HEK293T (cell line): ENCODE data around the gene PRC1.

Experiments
- CTCF ChIA-PET: fragments of 350-600 bp; formaldehyde crosslinking; extraction: SDS; loops from one replicate; lab custom pipeline; 2021; ENCODE audit warnings: antibody characterized with exemption, inconsistent platforms; lab: Yijun Ruan, JAX
- POLR2A ChIA-PET: fragments of 350-600 bp; formaldehyde crosslinking; extraction: SDS; loops from one replicate; lab custom pipeline; 2020; ENCODE audit warnings: antibody characterized with exemption, inconsistent platforms; lab: Yijun Ruan, JAX
- DNase-seq: peaks from one replicate; pipeline ENCODE4 v3.0.0; 2012; ENCODE audit warnings: mixed read lengths; ENCODE audit errors: extremely low spot score
- ARNT ChIP-seq: fragments of 450-650 bp; IDR thresholded peaks from 2 replicates; pipeline ENCODE4 v1.6.1; 2017; ENCODE audit warnings: mild to moderate bottlenecking
- BHLHE40 ChIP-seq: fragments of 450-650 bp; IDR thresholded peaks from 2 replicates; pipeline ENCODE4 v1.6.1; 2016; ENCODE audit warnings: mild to moderate bottlenecking, moderate library complexity, borderline replicate concordance
- CTBP1 ChIP-seq: fragments of 450-650 bp; IDR thresholded peaks from 2 replicates; pipeline ENCODE4 v1.6.1; 2016; ENCODE audit warnings: borderline replicate concordance
- ELF4 ChIP-seq: fragments of 450-650 bp; IDR thresholded peaks from 2 replicates; pipeline ENCODE4 v1.6.1; 2017; ENCODE audit warnings: antibody characterized with exemption
- FOXA1 ChIP-seq: fragments of 450-650 bp; IDR thresholded peaks from 2 replicates; pipeline ENCODE4 v1.6.1; 2016; ENCODE audit warnings: mild to moderate bottlenecking
- FOXK2 ChIP-seq: fragments of 450-650 bp; IDR thresholded peaks from 2 replicates; pipeline ENCODE4 v1.6.1; 2016; ENCODE audit warnings: mild to moderate bottlenecking
- FOXM1 ChIP-seq: fragments of 450-650 bp; IDR thresholded peaks from 2 replicates; pipeline ENCODE4 v1.6.1; 2017; ENCODE audit warnings: mild to moderate bottlenecking, borderline replicate concordance
- HDGF ChIP-seq: fragments of 450-650 bp; IDR thresholded peaks from 2 replicates; pipeline ENCODE4 v1.6.1; 2017; ENCODE audit warnings: antibody characterized with exemption, borderline replicate concordance
- L3MBTL2 ChIP-seq: fragments of 450-650 bp; conservative IDR thresholded peaks from 2 replicates; pipeline ENCODE4 v1.6.1; 2016; ENCODE audit warnings: mild to moderate bottlenecking
- LEF1 ChIP-seq: fragments of 450-650 bp; IDR thresholded peaks from 2 replicates; pipeline ENCODE4 v1.6.1; 2017; ENCODE audit warnings: mild to moderate bottlenecking, borderline replicate concordance
- NFRKB ChIP-seq: fragments of 450-650 bp; IDR thresholded peaks from 2 replicates; pipeline ENCODE4 v1.6.1; 2016; ENCODE audit warnings: mild to moderate bottlenecking, moderate library complexity
- PKNOX1 ChIP-seq: fragments of 450-650 bp; IDR thresholded peaks from 2 replicates; pipeline ENCODE4 v1.6.1; 2016
- SP1 ChIP-seq: fragments of 450-650 bp; IDR thresholded peaks from 2 replicates; pipeline ENCODE4 v1.6.1; 2017
- SUZ12 ChIP-seq: fragments of 450-650 bp; IDR thresholded peaks from 2 replicates; pipeline ENCODE4 v1.6.1; 2016; ENCODE audit warnings: mild to moderate bottlenecking
- TARDBP ChIP-seq: fragments of 450-650 bp; IDR thresholded peaks from 2 replicates; pipeline ENCODE4 v1.6.1; 2016
- ZNF384 ChIP-seq: fragments of 450-650 bp; IDR thresholded peaks from 2 replicates; pipeline ENCODE4 v1.6.1; 2016

Gene PRC1

GRCh38 chr15:91027677-91028076 is 33.3 kb upstream of the PRC1 start:
- CTCF ChIA-PET, result interaction anchor here (2.2 kb wide), 1 partner anchor 95 kb away, joined by 8 read pairs; the partner anchor contains the start of gene HDDC3
- no peak for TF ChIP-seq TARDBP
- TF ChIP-seq HDGF, result no peak
- no peak for TF ChIP-seq FOXK2
- TF ChIP-seq FOXM1, result no peak
- DNase-seq, result no peak
- POLR2A ChIA-PET, result no interaction called here

- POLR2A ChIA-PET, result interaction anchor here (0.6 to 1.9 kb wide), 3 partner anchors 10 to 559 kb away, joined by 3 to 10 read pairs (median 5); partner anchors contain the start of gene PRC1
- no peak for DNase-seq
- TF ChIP-seq LEF1, result no peak
- no peak for TF ChIP-seq TARDBP
- TF ChIP-seq BHLHE40, result no peak
- TF ChIP-seq FOXM1, result no peak
- no peak for TF ChIP-seq CTBP1
- no peak for TF ChIP-seq ARNT
- TF ChIP-seq NFRKB, result no peak
- TF ChIP-seq SUZ12, result no peak
- no peak for TF ChIP-seq HDGF
- TF ChIP-seq ZNF384, result no peak
- no peak for TF ChIP-seq SP1
- TF ChIP-seq FOXK2, result no peak
- TF ChIP-seq ELF4, result no peak
- TF ChIP-seq L3MBTL2, result no peak
- no peak for TF ChIP-seq PKNOX1
- TF ChIP-seq FOXA1, result no peak
- CTCF ChIA-PET, result interaction anchor here (2.0 to 3.5 kb wide), 2 partner anchors 9 to 88 kb away, joined by 4 to 13 read pairs; partner anchors contain the start of gene UNC45A
Measured at GRCh38 chr15:91023720-91024119, 29.4 kb upstream of the PRC1 start.

- TF ChIP-seq ARNT, result no peak
- TF ChIP-seq BHLHE40, result no peak
- no peak for TF ChIP-seq SP1
- peak; percentile 5; the same call in 1 of the 2 replicates for TF ChIP-seq ZNF384
- CTCF ChIA-PET, result interaction anchor here (0.6 to 3.5 kb wide), 4 partner anchors 10 to 225 kb away, joined by 3 to 13 read pairs (median 4); partner anchors contain the start of gene UNC45A
- POLR2A ChIA-PET, result interaction anchor here (0.6 to 2.4 kb wide), 10 partner anchors 10 to 314 kb away, joined by 3 to 13 read pairs (median 6); partner anchors contain the start of genes HDDC3, PRC1, RCCD1 and UNC45A
- no peak for DNase-seq
Measured at GRCh38 chr15:91022832-91023129, 28.4 kb upstream of the PRC1 start.

GRCh38 chr15:91022075-91022831 is 27.9 kb upstream of the PRC1 start, which contains the start of gene VPS33B:
TSS of gene VPS33B (minus strand) at chr15:91022594. CDS start at chr15:91022249, 345 bp downstream.
- DNase-seq, result peak; percentile 80
- POLR2A ChIA-PET, result interaction anchor here (0.6 to 2.4 kb wide), 17 partner anchors 9 to 314 kb away, joined by 3 to 13 read pairs (median 5); partner anchors contain the start of genes HDDC3, PRC1, RCCD1 and UNC45A

GRCh38 chr15:91021516-91022074 is 27.3 kb upstream of the PRC1 start:
- ChIA-PET POLR2A (interaction anchor here (0.8 to 2.4 kb wide), 13 partner anchors 8 to 116 kb away, joined by 3 to 13 read pairs (median 5); partner anchors contain the start of genes HDDC3, PRC1 and UNC45A), CTCF (interaction anchor here (1.1 to 3.5 kb wide), 3 partner anchors 11 to 86 kb away, joined by 3 to 13 read pairs (median 4); partner anchors contain the start of gene UNC45A)
- DNase-seq, result no peak
- TF ChIP-seq CTBP1, result no peak
- TF ChIP-seq FOXA1, result no peak
- no peak for TF ChIP-seq ARNT
- no peak for TF ChIP-seq FOXK2
- TF ChIP-seq FOXM1, result no peak
- no peak for TF ChIP-seq L3MBTL2
- TF ChIP-seq LEF1, result no peak

More at GRCh38 chr15:91022075-91022831, 27.9 kb upstream of the PRC1 start, which contains the start of gene VPS33B:
- CTCF ChIA-PET, result interaction anchor here (0.6 to 3.5 kb wide), 4 partner anchors 11 to 226 kb away, joined by 3 to 13 read pairs (median 4); partner anchors contain the start of gene UNC45A
- TF ChIP-seq L3MBTL2 (peak; percentile 45; the same call in 1 of the 2 replicates), CTBP1 (no peak), PKNOX1 (no peak), ELF4 (peak; percentile 89), HDGF (peak; percentile 64; the same call in 1 of the 2 replicates), FOXK2 (no peak), ARNT (no peak), ZNF384 (peak; percentile 96)

GRCh38 chr15:91018158-91018557 is 23.8 kb upstream of the PRC1 start:
- ChIA-PET CTCF (interaction anchor here (0.6 kb wide), 1 partner anchor 1840 kb away, joined by 3 read pairs; no protein-coding TSS in a partner anchor), POLR2A (interaction anchor here (0.6 kb wide), 1 partner anchor 50 kb away, joined by 4 read pairs; no protein-coding TSS in a partner anchor)
- TF ChIP-seq NFRKB (no peak), ELF4 (no peak), PKNOX1 (no peak), ARNT (no peak), LEF1 (no peak), FOXK2 (no peak)
- no peak for DNase-seq
